Stomach (tissue), 9 donors: ENCODE data around the gene SPATS2. TPM values are rescaled to one million over a fixed set of nuclear protein-coding genes. Genes with fewer than 3 reads are reported as not detected.
A peak's percentile ranks its signal among the peaks of the same experiment; 100 is the strongest.

Source experiments
- DNase-seq, 2 donors: peaks; one replicate each; pipeline versions ENCODE4 v3.0.0 to v3.0.0-alpha.2; 2013 to 2019
- H3K27ac ChIP-seq, 5 donors: fragments of 200-600 bp in 4 of 5; sonication (generic) in 4 of 5; one replicate each; pipeline ENCODE4 v1.5.1; 2013 to 2019; ENCODE audit warnings: mild to moderate bottlenecking in 1 of 5, moderate library complexity in 1 of 5
- H3K27me3 ChIP-seq, 3 donors: fragments of 200-600 bp; sonication (generic); one replicate each; pipeline ENCODE4 v1.5.1; 2017 to 2019; ENCODE audit warnings: mixed run types in 1 of 3
- H3K36me3 ChIP-seq, 4 donors: fragments of 200-600 bp; sonication (generic); 1 replicate in 3 of 4; 2 replicates in 1 of 4; pipeline ENCODE4 v1.5.1; 2016 to 2019
- H3K4me1 ChIP-seq, 4 donors: fragments of 200-600 bp; sonication (generic); one replicate each; pipeline ENCODE4 v1.5.1; 2016 to 2019
- H3K4me3 ChIP-seq, 4 donors: fragments of 200-600 bp; sonication (generic) in 3 of 4; one replicate each; pipeline ENCODE4 v1.5.1; 2016 to 2019; ENCODE audit warnings: mild to moderate bottlenecking in 1 of 4
- H3K9me3 ChIP-seq, 4 donors: fragments of 200-600 bp; sonication (generic); one replicate each; pipeline ENCODE4 v1.5.1; 2016 to 2019
- CTCF ChIP-seq, 7 experiments: fragments of 450-650 bp in 4 of 7; fragments of 200-600 bp in 3 of 7; sonication (generic) in 3 of 7; IDR thresholded peaks; one replicate each; pipeline ENCODE4 v1.5.1; 2016 to 2019; ENCODE audit warnings: antibody characterized with exemption in 7 of 7, control low read depth in 2 of 7, mild to moderate bottlenecking in 1 of 7
- EP300 ChIP-seq: sonication (generic); formaldehyde crosslinking; IDR thresholded peaks from one replicate; pipeline ENCODE4 v1.6.1; 2017; ENCODE audit warnings: antibody characterized with exemption
- POLR2A ChIP-seq, 4 donors: fragments of 450-650 bp; IDR thresholded peaks; one replicate each; pipeline ENCODE4 v1.6.1; 2016; ENCODE audit warnings: antibody characterized with exemption in 4 of 4, control low read depth in 2 of 4, mild to moderate bottlenecking in 1 of 4, moderate library complexity in 1 of 4
- POLR2AphosphoS5 ChIP-seq, 3 donors: sonication (generic); formaldehyde crosslinking; IDR thresholded peaks; one replicate each; pipeline ENCODE4 v1.6.1; 2016; ENCODE audit warnings: antibody characterized with exemption in 3 of 3
- whole genome bisulfite sequencing, 5 donors: extraction: QIAGEN DNeasy Blood & Tissue Kit in 3 of 5; methylation state at CpG; one replicate each; pipeline versions ENCODE4 v1.1.5 to v1.1.7; 2013 to 2018; 5-methylcytosine and 5-hydroxymethylcytosine counted together
- intact Hi-C: fragments of 100-400 bp; cut with DNase I; formaldehyde crosslinking; loops from one replicate; pipeline ENCODE4 v1.15.1; 2023; ENCODE audit warnings: low total_unique reads
- polyA plus RNA-seq, 3 donors: library from polyadenylated mRNA; stranded (reverse); fragments of 200-250 nt; gene quantifications; one replicate each; pipeline ENCODE4 v1.2.3, GENCODE V29; 2013
- total RNA-seq, 5 donors: library from RNA; depleted of rRNA; stranded (reverse); fragments of >200 nt; gene quantifications; one replicate each; pipeline versions ENCODE4 v1.1.0 to v1.2.3, GENCODE V29; 2014 to 2016
- donor health status: healthy with polysubstance abuse.
- donor health status: Bipolar disorder and iron deficiency.
- donor health status: healthy.

SPATS2 gene
- total and polyA plus RNA-seq, 8 donors, result 8.0 to 194 (median 17.8) TPM

- DNase-seq, result no peak
- peaks cover 0 to 2% (median under 1%) of the 10 kb centered on the region in 4 donors for H3K36me3 ChIP-seq
- no peak overlapping the region for H3K27ac ChIP-seq
- intact Hi-C loops, result no loop called here
- no peak for TF ChIP-seq POLR2AphosphoS5 (IDR thresholded peaks at IDR 0.05)
- TF ChIP-seq CTCF (IDR thresholded peaks at IDR 0.05), result no peak
- TF ChIP-seq EP300, result no peak
- no peak for TF ChIP-seq POLR2A (IDR thresholded peaks at IDR 0.05)
- H3K4me1 ChIP-seq, result peaks cover 11 to 16% (median 14%) of the 10 kb centered on the region in 4 donors
- H3K9me3 ChIP-seq, result no peaks in the 10 kb centered on the region
- WGBS, 5 donors, result 56 to 78% (median 58%) methylated on average over 6 of the region's 6 CpGs
- H3K27me3 ChIP-seq, result peaks cover 0 to 47% (median 42%) of the 10 kb centered on the region in 3 donors
- no peak overlapping the region for H3K4me3 ChIP-seq
These were observed 183.5 kb downstream of the SPATS2 start for GRCh38 chr12:49550693-49551252.

GRCh38 chr12:49552014-49552413, 184.8 kb downstream of the SPATS2 start:
- H3K27ac ChIP-seq, result no peak overlapping the region
- no peak overlapping the region for H3K4me3 ChIP-seq
- H3K9me3 ChIP-seq, result no peaks in the 10 kb centered on the region
- intact Hi-C loops, result no loop called here
- TF ChIP-seq EP300, result no peak
- H3K27me3 ChIP-seq, result peaks cover 0 to 34% (median 31%) of the 10 kb centered on the region in 3 donors
- peaks cover 11 to 16% (median 14%) of the 10 kb centered on the region in 4 donors for H3K4me1 ChIP-seq
- WGBS, 5 donors, result 39 to 57% (median 50%) methylated on average over 7 of the region's 7 CpGs
- H3K36me3 ChIP-seq, result peaks cover 0 to 15% (median 12%) of the 10 kb centered on the region in 4 donors
- DNase-seq, result no peak

- H3K9me3 ChIP-seq, result no peaks in the 10 kb centered on the region
- DNase-seq, result no peak
- no peak overlapping the region for H3K27ac ChIP-seq
- peaks cover 11 to 16% (median 14%) of the 10 kb centered on the region in 4 donors for H3K4me1 ChIP-seq
- no peak overlapping the region for H3K4me3 ChIP-seq
- 61 to 67% (median 65%) methylated on average over 9 of the region's 9 CpGs for WGBS, 5 donors
- H3K27me3 ChIP-seq, result peaks cover 0 to 30% (median 27%) of the 10 kb centered on the region in 3 donors
- intact Hi-C loops, result no loop called here
- no peak for TF ChIP-seq EP300
- TF ChIP-seq POLR2AphosphoS5 (IDR thresholded peaks at IDR 0.05), result no peak
- TF ChIP-seq CTCF (IDR thresholded peaks at IDR 0.05), result no peak
- no peak for TF ChIP-seq POLR2A (IDR thresholded peaks at IDR 0.05)
- H3K36me3 ChIP-seq, result peaks cover 2 to 19% (median 16%) of the 10 kb centered on the region in 4 donors
These were observed 185.2 kb downstream of the SPATS2 start for GRCh38 chr12:49552425-49552824.

- Histone ChIP-seq H3K27ac (no peak overlapping the region), H3K4me1 (peaks cover 11 to 16% (median 14%) of the 10 kb centered on the region in 4 donors), H3K36me3 (peaks cover 6 to 23% (median 21%) of the 10 kb centered on the region in 4 donors), H3K9me3 (no peaks in the 10 kb centered on the region), H3K4me3 (no peak overlapping the region), H3K27me3 (peaks cover 0 to 25% (median 22%) of the 10 kb centered on the region in 3 donors)
- 78 to 84% (median 82%) methylated on average over 7 to 8 of the region's 8 CpGs for WGBS, 5 donors
- TF ChIP-seq POLR2A (IDR thresholded peaks at IDR 0.05), result no peak
- TF ChIP-seq POLR2AphosphoS5 (IDR thresholded peaks at IDR 0.05), result no peak
- TF ChIP-seq EP300, result no peak
- TF ChIP-seq CTCF (IDR thresholded peaks at IDR 0.05), result no peak
- DNase-seq, result no peak
- intact Hi-C loops, result no loop called here
These were observed 185.6 kb downstream of the SPATS2 start for GRCh38 chr12:49552899-49553298.

GRCh38 chr12:49553512-49554088, 186.3 kb downstream of the SPATS2 start:
- peak in 1 of 2 donors; percentile 70 for DNase-seq
- WGBS, 5 donors, result 53 to 61% (median 56%) methylated on average over 2 of the region's 2 CpGs
- intact Hi-C loops, result no loop called here

More at GRCh38 chr12:49553512-49554088, 186.3 kb downstream of the SPATS2 start:
- H3K36me3 ChIP-seq, result peaks cover 10 to 30% (median 28%) of the 10 kb centered on the region in 4 donors
- no peaks in the 10 kb centered on the region for H3K9me3 ChIP-seq
- peaks cover 0 to 18% (median 15%) of the 10 kb centered on the region in 3 donors for H3K27me3 ChIP-seq
- TF ChIP-seq CTCF (IDR thresholded peaks at IDR 0.05) (peak in 5 of 7 experiments; percentile 12 to 72 (median 30)), POLR2AphosphoS5 (IDR thresholded peaks at IDR 0.05) (no peak), POLR2A (IDR thresholded peaks at IDR 0.05) (no peak), EP300 (no peak)
- H3K4me3 ChIP-seq, result no peak overlapping the region
- peaks cover 8 to 12% (median 10%) of the 10 kb centered on the region in 4 donors for H3K4me1 ChIP-seq
- no peak overlapping the region for H3K27ac ChIP-seq
